Fibroblast of mammary gland (primary cell): Measurements from ENCODE around the gene LMBR1.

ENCODE experiments used
- DNase-seq: peaks from one replicate; pipeline ENCODE4 v3.0.0-alpha.2; 2010; ENCODE audit warnings: low read depth
- H3K4me3 ChIP-seq: 2 replicates; pipeline ENCODE4 v1.5.1; 2011; ENCODE audit warnings: low read depth, mild to moderate bottlenecking, low read length, moderate library complexity; ENCODE audit not compliant: control insufficient read depth
- TF ChIP-seq, protein P1 (sequence below): conservative IDR thresholded peaks from 2 replicates; pipeline ENCODE4 v1.5.1; 2011; ENCODE audit warnings: low read depth, low read length, inconsistent platforms; ENCODE audit not compliant: control insufficient read depth, insufficient read depth

LMBR1 gene

DNA sequence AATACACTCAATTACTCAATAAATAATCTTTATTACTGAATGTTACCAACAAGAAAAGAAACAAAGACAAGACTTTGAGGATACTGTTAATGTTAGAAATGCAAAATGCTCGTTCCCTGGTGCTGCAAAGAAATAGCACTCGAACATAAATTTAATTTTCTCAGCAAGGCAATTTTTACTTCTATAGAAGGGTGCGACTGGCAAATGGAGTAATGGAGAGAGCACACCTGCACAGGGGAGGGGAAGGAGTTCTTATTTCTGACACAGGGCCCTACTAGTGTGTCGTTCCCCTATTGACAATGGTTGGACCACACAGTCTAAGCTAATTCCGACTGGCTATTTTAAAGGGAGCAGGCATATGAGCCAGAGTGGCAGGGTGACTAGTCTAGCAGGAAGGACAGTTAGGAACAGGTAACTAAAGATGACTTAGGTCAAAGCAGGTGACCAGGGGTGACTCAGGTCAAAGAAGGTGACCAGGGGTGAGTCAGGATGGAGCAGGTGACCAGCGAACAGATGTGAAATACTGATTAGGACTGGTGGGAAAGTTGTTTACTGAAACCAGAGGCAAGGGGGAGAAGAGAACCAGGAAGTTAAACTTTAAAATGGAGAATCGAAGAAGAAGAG is 133.3 kb downstream of the LMBR1 start:
- no peak overlapping the region for H3K4me3 ChIP-seq
- TF ChIP-seq, protein P1, sequence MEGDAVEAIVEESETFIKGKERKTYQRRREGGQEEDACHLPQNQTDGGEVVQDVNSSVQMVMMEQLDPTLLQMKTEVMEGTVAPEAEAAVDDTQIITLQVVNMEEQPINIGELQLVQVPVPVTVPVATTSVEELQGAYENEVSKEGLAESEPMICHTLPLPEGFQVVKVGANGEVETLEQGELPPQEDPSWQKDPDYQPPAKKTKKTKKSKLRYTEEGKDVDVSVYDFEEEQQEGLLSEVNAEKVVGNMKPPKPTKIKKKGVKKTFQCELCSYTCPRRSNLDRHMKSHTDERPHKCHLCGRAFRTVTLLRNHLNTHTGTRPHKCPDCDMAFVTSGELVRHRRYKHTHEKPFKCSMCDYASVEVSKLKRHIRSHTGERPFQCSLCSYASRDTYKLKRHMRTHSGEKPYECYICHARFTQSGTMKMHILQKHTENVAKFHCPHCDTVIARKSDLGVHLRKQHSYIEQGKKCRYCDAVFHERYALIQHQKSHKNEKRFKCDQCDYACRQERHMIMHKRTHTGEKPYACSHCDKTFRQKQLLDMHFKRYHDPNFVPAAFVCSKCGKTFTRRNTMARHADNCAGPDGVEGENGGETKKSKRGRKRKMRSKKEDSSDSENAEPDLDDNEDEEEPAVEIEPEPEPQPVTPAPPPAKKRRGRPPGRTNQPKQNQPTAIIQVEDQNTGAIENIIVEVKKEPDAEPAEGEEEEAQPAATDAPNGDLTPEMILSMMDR = no peak
- no peak for DNase-seq

DNA sequence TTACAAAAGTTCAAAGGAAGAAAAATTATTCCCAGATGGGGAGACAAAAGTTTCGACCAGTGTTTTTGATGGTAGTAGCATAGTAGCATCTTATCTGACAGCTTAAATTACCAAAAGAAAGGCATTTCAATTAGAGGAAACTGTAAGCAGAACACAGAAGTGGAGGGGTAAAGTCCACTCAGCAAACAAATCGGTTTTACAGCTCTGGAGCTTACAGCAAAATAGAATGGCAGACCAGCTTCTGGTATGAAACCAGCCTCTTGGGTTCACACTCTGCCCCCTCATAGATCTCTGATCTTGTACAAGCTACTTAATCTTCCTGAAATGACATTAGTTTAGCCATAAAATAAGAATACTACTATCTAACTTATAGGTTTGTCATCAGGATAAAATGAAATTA is 133.8 kb downstream of the LMBR1 start:
- DNase-seq = no peak
- H3K4me3 ChIP-seq = no peak overlapping the region
- TF ChIP-seq, protein P1 = no peak

DNA sequence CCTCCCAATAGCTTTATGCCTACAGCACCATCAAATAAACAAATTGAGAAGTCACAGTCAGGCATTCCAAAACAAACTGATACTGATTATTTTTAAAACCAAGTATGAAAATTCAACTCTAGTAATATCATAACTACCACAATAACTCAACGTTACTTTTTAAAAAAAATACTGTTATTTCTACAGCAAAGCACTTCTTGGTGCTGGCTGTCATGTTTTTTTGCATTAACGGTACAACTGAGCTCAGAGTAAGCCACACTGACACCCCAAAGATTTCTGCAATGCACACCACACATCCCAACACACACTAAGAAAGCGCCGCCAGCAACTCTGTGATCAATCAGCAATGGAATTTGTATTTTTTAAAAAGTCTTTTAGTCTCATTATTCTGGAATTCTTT is 138.8 kb downstream of the LMBR1 start:
- TF ChIP-seq, protein P1 = no peak
- no peak overlapping the region for H3K4me3 ChIP-seq
- DNase-seq = no peak

DNA sequence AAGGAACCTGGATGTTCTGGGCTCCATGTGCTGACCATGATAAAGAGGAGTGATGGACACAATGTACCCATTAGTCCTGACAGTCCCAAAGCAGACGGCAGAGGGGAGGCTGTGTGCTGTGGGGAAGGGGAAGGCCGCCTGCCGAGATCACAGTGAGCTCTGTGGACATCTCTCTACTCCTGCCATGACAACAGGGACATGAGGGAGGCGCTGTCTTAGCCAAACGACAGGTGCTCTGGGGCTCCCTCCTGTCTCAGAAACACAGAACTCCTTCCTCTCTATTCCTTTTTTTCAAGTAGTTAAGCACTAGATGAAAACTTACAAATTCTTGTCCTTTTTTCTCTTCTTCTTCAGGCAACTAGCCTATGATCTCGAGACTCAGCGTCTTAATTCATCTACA is 139.4 kb downstream of the LMBR1 start:
- TF ChIP-seq, protein P1 = no peak
- DNase-seq = no peak
- H3K4me3 ChIP-seq = no peak overlapping the region

DNA sequence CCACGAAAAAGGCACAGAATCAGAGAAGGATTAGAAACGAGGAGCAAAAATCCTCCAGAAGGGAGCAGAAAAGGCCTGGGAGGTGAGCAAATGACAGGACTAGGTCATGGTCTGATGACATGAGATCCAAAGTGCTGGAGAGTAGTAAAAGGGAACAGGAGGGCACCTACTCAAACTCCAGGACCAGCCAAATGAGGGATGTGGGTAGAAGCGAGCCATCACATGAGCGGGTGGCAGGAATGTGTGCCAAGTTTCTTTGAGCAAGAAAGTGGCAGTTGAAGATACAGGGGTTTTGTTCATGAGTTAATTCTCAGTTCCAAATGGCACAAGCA is 139.8 kb downstream of the LMBR1 start:
- H3K4me3 ChIP-seq = no peak overlapping the region
- TF ChIP-seq, protein P1 = no peak
- no peak for DNase-seq

DNA sequence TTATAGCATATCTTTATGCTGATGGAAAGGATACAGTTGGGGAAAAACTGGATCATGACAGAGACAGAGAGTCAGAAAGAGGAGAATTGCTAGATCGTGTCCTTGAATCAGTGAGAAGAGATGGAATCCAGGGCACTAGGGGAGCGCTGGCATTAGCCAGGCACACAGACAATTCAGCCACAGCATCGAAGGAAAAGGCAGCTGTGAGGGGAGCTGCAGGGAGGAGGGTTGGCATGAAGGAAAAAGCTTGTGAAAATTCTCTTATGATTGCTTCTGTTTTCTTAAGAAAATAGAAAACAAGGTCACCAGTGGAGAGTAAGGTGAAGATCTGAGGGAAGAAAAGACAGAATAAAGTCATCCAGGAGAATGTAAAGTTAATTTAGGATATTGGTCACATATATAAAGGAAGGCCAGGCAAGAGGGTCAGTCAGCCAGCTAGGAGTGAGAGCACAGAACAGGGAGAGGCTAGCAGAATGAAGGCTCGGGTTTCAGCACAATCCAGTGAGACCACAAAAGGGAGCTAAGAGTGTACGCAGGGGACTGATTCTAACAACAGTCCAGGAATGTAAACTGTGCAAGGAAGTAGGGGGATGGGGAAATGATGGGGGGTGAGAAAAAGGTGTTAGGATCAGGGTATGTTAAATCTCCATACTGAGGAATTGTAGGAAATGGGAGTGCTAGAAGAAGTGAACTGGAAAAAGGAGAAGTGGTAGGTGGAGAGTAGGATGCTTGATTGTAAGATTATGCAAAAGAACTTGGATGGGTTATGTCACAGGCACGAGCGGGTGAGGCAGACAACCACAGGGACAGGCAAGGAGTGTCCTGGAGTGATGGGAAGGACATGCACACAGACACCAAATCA is 140.4 kb downstream of the LMBR1 start:
- H3K4me3 ChIP-seq = no peak overlapping the region
- DNase-seq = peak; percentile 31
- TF ChIP-seq, protein P1 = no peak
